Measurements from ENCODE around the gene TNNT3.
"Not testable (repeated sequence)": the region's sequence is repeated elsewhere in the genome, so short reads cannot be mapped to it uniquely, and the experiment has no call there.

The TNNT3 gene

DNA sequence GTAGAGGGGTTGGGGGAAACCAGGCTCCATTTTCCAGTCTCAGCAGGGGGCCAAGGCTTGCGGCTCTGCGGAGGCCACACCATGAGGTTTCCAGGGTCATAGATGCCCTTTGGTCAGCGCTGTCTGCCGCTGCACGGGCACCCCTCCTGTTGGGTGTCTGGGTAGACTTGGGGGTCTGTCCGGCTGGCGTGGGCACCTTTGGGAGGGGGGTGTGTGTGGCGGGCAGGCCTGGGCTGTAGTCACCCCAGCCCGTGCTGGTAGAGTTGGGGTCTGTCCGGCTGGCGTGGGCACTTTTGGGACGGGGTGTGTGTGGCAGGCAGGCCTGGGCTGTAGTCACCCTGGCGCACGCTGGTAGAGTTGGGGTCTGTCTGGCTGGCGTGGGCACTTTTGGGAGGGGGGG is 48.0 kb upstream of the TNNT3 start:
- Histone ChIP-seq H3K36me3 (ENCODE audit: insufficient read depth, low read length) (no peaks in the 10 kb centered on the region), H2AFZ (ENCODE audit: low read depth, low read length) (no peak overlapping the region), H3K27me3 (ENCODE audit: insufficient read depth, low read length, poor library complexity) (no peaks in the 10 kb centered on the region), H3K4me1 (ENCODE audit: insufficient read depth, low read length) (no peaks in the 10 kb centered on the region), H3K9ac (ENCODE audit: low read depth, low read length) (no peak overlapping the region), H3K79me2 (ENCODE audit: insufficient read depth, low read length) (no peaks in the 10 kb centered on the region), H4K20me1 (ENCODE audit: insufficient read depth, low read length) (no peaks in the 10 kb centered on the region; the same call in 1 of the 2 replicates), H3K4me2 (ENCODE audit: insufficient read depth, low read length) (no peak overlapping the region), H3K27ac (ENCODE audit: low read length) (no peak overlapping the region), H3K4me3 (ENCODE audit: low read depth in 1 of 2, low read length in 2 of 2) (no peak overlapping the region), H3K9me3 (ENCODE audit: insufficient read depth, low read length, severe bottlenecking) (no peaks in the 10 kb centered on the region)
- no peak for TF ChIP-seq EZH2 (IDR thresholded peaks at IDR 0.05; ENCODE audit: borderline replicate concordance, low read depth, low read length, severe bottlenecking)
- TF ChIP-seq, protein P1, sequence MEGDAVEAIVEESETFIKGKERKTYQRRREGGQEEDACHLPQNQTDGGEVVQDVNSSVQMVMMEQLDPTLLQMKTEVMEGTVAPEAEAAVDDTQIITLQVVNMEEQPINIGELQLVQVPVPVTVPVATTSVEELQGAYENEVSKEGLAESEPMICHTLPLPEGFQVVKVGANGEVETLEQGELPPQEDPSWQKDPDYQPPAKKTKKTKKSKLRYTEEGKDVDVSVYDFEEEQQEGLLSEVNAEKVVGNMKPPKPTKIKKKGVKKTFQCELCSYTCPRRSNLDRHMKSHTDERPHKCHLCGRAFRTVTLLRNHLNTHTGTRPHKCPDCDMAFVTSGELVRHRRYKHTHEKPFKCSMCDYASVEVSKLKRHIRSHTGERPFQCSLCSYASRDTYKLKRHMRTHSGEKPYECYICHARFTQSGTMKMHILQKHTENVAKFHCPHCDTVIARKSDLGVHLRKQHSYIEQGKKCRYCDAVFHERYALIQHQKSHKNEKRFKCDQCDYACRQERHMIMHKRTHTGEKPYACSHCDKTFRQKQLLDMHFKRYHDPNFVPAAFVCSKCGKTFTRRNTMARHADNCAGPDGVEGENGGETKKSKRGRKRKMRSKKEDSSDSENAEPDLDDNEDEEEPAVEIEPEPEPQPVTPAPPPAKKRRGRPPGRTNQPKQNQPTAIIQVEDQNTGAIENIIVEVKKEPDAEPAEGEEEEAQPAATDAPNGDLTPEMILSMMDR (IDR thresholded peaks at IDR 0.05; ENCODE audit: borderline replicate concordance, extremely low read depth, low read length, poor library complexity, severe bottlenecking): no peak
- DNase-seq: no peak
- ATAC-seq (ENCODE audit: insufficient read depth, low read depth): no peak

DNA sequence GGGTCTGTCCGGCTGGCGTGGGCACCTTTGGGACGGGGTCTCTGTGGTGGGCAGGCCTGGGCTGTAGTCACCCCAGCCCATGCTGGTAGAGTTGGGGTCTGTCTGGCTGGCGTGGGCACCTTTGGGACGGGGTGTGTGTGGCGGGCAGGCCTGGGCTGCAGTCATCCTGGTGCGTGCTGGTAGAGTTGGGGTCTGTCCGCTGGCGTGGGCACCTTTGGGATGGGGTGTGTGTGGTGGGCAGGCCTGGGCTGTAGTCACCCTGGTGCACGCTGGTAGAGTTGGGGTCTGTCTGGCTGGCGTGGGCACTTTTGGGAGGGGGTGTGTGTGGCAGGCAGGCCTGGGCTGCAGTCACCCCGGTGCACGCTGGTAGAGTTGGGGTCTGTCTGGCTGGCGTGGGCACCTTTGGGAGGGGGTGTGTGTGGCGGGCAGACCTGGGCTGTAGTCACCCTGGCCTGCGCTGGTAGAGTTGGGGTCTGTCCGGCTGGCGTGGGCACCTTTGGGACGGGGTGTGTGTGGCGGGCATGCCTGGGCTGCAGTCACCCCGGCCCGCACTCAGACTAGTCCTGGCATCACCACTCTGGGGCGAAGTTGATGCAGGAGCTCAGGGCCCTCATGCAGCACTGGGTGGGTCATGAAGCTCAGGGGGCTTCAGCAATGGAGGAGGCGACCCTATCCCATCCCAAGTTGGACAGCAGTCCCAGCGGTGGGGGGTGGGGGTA is 47.1 kb upstream of the TNNT3 start:
- H3K36me3 ChIP-seq (ENCODE audit: insufficient read depth, low read length): no peaks in the 10 kb centered on the region
- H3K9ac ChIP-seq (ENCODE audit: low read depth, low read length): no peak overlapping the region
- H2AFZ ChIP-seq (ENCODE audit: low read depth, low read length): no peak overlapping the region
- H3K27ac ChIP-seq (ENCODE audit: low read length): no peak overlapping the region
- no peak for TF ChIP-seq EZH2 (IDR thresholded peaks at IDR 0.05; ENCODE audit: borderline replicate concordance, low read depth, low read length, severe bottlenecking)
- TF ChIP-seq, protein P1 (IDR thresholded peaks at IDR 0.05; ENCODE audit: borderline replicate concordance, extremely low read depth, low read length, poor library complexity, severe bottlenecking): no peak
- no peaks in the 10 kb centered on the region for H3K4me1 ChIP-seq (ENCODE audit: insufficient read depth, low read length)
- no peak for ATAC-seq (ENCODE audit: insufficient read depth, low read depth)
- no peaks in the 10 kb centered on the region; the same call in 1 of the 2 replicates for H4K20me1 ChIP-seq (ENCODE audit: insufficient read depth, low read length)
- H3K4me3 ChIP-seq (ENCODE audit: low read depth in 1 of 2, low read length in 2 of 2): no peak overlapping the region
- H3K9me3 ChIP-seq (ENCODE audit: insufficient read depth, low read length, severe bottlenecking): no peaks in the 10 kb centered on the region
- H3K79me2 ChIP-seq (ENCODE audit: insufficient read depth, low read length): no peaks in the 10 kb centered on the region
- H3K27me3 ChIP-seq (ENCODE audit: insufficient read depth, low read length, poor library complexity): no peaks in the 10 kb centered on the region
- H3K4me2 ChIP-seq (ENCODE audit: insufficient read depth, low read length): no peak overlapping the region
- DNase-seq: no peak

DNA sequence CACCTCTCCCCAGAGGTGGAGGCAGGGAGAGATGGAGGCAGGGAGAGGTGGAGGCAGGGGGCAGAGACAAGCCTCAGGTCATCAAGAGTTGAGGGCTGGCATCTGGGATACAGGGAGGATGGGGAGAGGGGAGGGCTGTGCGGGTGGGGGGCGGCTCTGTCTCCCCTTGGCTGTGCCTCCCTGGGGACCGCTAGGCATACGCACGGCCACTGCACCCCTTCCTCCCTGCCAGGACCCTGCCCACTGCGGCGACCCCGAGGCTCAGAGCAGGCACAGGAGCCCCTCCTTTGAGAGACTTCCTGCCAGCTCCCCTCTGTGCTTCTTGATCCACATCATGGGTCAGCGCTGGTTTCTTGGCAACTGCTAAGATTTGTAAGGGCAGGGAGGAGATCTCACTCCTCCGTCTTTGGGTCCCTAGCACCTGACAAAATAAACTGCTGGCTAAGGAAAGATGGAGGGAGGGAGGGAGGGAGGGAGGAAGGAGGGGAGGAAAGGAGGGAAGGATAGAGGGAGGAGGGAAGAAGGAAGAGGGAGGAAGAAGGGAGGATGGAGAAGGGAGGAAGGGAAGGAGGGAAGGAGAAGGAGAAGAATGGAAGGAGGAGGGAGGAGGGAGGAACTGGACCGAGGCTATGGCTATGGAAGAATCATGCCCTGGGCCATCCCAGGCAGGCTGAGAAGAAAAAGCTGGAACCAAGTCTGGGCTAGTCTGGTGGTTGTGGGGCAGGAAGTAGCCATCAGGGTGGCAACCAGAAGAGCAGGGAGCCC is 46.3 kb upstream of the TNNT3 start:
- Histone ChIP-seq H3K27me3 (ENCODE audit: insufficient read depth, low read length, poor library complexity) (no peaks in the 10 kb centered on the region), H3K36me3 (ENCODE audit: insufficient read depth, low read length) (no peaks in the 10 kb centered on the region), H4K20me1 (ENCODE audit: insufficient read depth, low read length) (no peaks in the 10 kb centered on the region; the same call in 1 of the 2 replicates), H3K79me2 (ENCODE audit: insufficient read depth, low read length) (no peaks in the 10 kb centered on the region), H3K27ac (ENCODE audit: low read length) (no peak overlapping the region), H3K4me2 (ENCODE audit: insufficient read depth, low read length) (no peak overlapping the region), H2AFZ (ENCODE audit: low read depth, low read length) (no peak overlapping the region), H3K4me3 (ENCODE audit: low read depth in 1 of 2, low read length in 2 of 2) (no peak overlapping the region), H3K4me1 (ENCODE audit: insufficient read depth, low read length) (no peaks in the 10 kb centered on the region), H3K9me3 (ENCODE audit: insufficient read depth, low read length, severe bottlenecking) (no peaks in the 10 kb centered on the region), H3K9ac (ENCODE audit: low read depth, low read length) (no peak overlapping the region)
- ATAC-seq (ENCODE audit: insufficient read depth, low read depth) (no peak), DNase-seq (no peak)
- no peak for TF ChIP-seq EZH2 (IDR thresholded peaks at IDR 0.05; ENCODE audit: borderline replicate concordance, low read depth, low read length, severe bottlenecking)
- TF ChIP-seq, protein P1 (IDR thresholded peaks at IDR 0.05; ENCODE audit: borderline replicate concordance, extremely low read depth, low read length, poor library complexity, severe bottlenecking): no peak

DNA sequence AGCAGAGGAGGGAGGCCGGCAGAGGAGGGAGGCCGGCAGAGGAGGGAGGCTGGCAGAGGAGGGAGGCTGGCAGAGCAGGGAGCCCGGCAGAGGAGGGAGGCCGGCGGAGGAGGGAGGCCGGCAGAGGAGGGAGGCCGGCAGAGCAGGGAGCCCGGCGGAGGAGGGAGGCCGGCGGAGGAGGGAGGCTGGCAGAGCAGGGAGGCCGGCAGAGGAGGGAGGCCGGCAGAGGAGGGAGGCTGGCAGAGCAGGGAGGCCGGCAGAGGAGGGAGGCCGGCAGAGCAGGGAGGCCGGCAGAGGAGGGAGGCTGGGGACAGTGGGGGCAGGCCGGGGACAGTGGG is 45.7 kb upstream of the TNNT3 start:
- H3K4me1 ChIP-seq (ENCODE audit: insufficient read depth, low read length); H3K4me3 ChIP-seq (ENCODE audit: low read depth in 1 of 2, low read length in 2 of 2); H4K20me1 ChIP-seq (ENCODE audit: insufficient read depth, low read length); H3K4me2 ChIP-seq (ENCODE audit: insufficient read depth, low read length); H3K27me3 ChIP-seq (ENCODE audit: insufficient read depth, low read length, poor library complexity); H3K79me2 ChIP-seq (ENCODE audit: insufficient read depth, low read length); H3K27ac ChIP-seq (ENCODE audit: low read length); DNase-seq; H3K9me3 ChIP-seq (ENCODE audit: insufficient read depth, low read length, severe bottlenecking); H2AFZ ChIP-seq (ENCODE audit: low read depth, low read length); H3K9ac ChIP-seq (ENCODE audit: low read depth, low read length); H3K36me3 ChIP-seq (ENCODE audit: insufficient read depth, low read length); ATAC-seq (ENCODE audit: insufficient read depth, low read depth): not testable (repeated sequence)

DNA sequence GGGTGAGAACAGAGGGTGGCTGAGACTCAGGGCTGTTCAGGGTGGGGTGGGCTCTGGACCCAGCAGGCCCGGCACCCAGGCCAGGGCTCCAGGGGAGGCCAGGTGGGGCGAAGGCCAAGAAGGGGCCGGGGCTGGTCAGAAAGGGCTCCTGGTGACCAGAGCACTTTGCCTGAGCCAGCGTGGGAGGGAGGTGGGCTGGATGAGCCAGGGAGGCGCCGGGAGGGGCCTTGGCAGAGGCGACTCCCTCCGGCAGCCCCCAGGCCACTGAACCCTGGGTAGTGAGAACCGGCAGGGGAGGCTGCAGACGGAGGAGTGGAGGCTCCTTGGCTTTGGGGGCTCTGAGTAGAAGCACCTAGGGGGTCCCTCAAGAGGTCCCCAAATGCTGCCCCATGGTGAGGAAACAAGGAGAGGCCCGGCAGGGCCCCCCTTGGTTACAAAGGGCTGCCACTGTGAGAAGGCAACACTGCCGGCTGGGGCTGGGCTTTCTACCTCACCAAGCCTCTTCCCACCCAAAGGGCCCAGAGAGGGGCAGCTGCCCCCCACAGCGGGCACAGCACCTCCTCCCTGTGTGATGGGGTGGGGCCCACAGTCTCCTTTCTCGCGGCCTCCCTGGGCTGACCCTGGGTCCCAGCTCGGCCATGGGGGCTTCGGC is 44.9 kb upstream of the TNNT3 start:
- H2AFZ ChIP-seq (ENCODE audit: low read depth, low read length); H3K9me3 ChIP-seq (ENCODE audit: insufficient read depth, low read length, severe bottlenecking); DNase-seq; H3K9ac ChIP-seq (ENCODE audit: low read depth, low read length); H3K27me3 ChIP-seq (ENCODE audit: insufficient read depth, low read length, poor library complexity); ATAC-seq (ENCODE audit: insufficient read depth, low read depth); H3K4me1 ChIP-seq (ENCODE audit: insufficient read depth, low read length); H4K20me1 ChIP-seq (ENCODE audit: insufficient read depth, low read length); H3K27ac ChIP-seq (ENCODE audit: low read length); H3K4me2 ChIP-seq (ENCODE audit: insufficient read depth, low read length); H3K79me2 ChIP-seq (ENCODE audit: insufficient read depth, low read length); H3K36me3 ChIP-seq (ENCODE audit: insufficient read depth, low read length); H3K4me3 ChIP-seq (ENCODE audit: low read depth in 1 of 2, low read length in 2 of 2): not testable (repeated sequence)

All from DND-41 (cell line).